Immature natural killer cell (primary cell): Measurements from ENCODE around the gene THOC7. TPM values are rescaled to one million over a fixed set of nuclear protein-coding genes. Genes with fewer than 3 reads are reported as not detected.

Source experiments
- DNase-seq, 3 donors: peaks; one replicate each; pipeline ENCODE4 v3.0.0; 2022; ENCODE audit warnings: mixed read lengths in 1 of 3
- H3K27ac Mint-ChIP-seq, 6 donors: one replicate each; pipeline ENCODE4 v1.8.0; 2020; ENCODE audit warnings: mixed read lengths in 6 of 6, mild to moderate bottlenecking in 5 of 6, inconsistent platforms in 4 of 6, moderate library complexity in 3 of 6
- H3K27me3 Mint-ChIP-seq, 3 donors: one replicate each; pipeline ENCODE4 v1.8.0; 2020 to 2021; ENCODE audit warnings: low read depth in 3 of 3, mild to moderate bottlenecking in 3 of 3, mixed read lengths in 3 of 3, moderate library complexity in 3 of 3, inconsistent platforms in 1 of 3
- H3K36me3 Mint-ChIP-seq, 3 donors: one replicate each; pipeline ENCODE4 v1.8.0; 2020; ENCODE audit warnings: mixed read lengths in 3 of 3, inconsistent platforms in 2 of 3, mild to moderate bottlenecking in 2 of 3
- H3K4me1 Mint-ChIP-seq, 2 donors: one replicate each; pipeline ENCODE4 v1.8.0; 2020; ENCODE audit warnings: inconsistent platforms in 2 of 2, mild to moderate bottlenecking in 2 of 2, mixed read lengths in 2 of 2, moderate library complexity in 1 of 2
- H3K4me3 Mint-ChIP-seq, 5 donors: one replicate each; pipeline ENCODE4 v1.8.0; 2020; ENCODE audit warnings: mild to moderate bottlenecking in 5 of 5, mixed read lengths in 5 of 5, inconsistent platforms in 3 of 5, moderate library complexity in 3 of 5
- H3K9me3 Mint-ChIP-seq, 6 donors: one replicate each; pipeline ENCODE4 v1.8.0; 2020; ENCODE audit warnings: mild to moderate bottlenecking in 6 of 6, mixed read lengths in 6 of 6, inconsistent platforms in 4 of 6, moderate library complexity in 3 of 6
- polyA plus RNA-seq, 3 donors: library from polyadenylated mRNA; unstranded; fragments of 300-500 nt; fragmentation: Illumina TruSeq; gene quantifications; one replicate each; pipeline ENCODE4 v1.2.3, GENCODE V29; 2021

THOC7 gene
- polyA plus RNA-seq, 3 donors from 2014 or later: 92.0 to 133 (median 98.0) TPM

- no peaks in the 10 kb centered on the region for H3K36me3 Mint-ChIP-seq
- no peak overlapping the region for H3K27ac Mint-ChIP-seq
Measured at GRCh38 chr3:63849175-63849574, 14.4 kb downstream of the THOC7 start.

DNA sequence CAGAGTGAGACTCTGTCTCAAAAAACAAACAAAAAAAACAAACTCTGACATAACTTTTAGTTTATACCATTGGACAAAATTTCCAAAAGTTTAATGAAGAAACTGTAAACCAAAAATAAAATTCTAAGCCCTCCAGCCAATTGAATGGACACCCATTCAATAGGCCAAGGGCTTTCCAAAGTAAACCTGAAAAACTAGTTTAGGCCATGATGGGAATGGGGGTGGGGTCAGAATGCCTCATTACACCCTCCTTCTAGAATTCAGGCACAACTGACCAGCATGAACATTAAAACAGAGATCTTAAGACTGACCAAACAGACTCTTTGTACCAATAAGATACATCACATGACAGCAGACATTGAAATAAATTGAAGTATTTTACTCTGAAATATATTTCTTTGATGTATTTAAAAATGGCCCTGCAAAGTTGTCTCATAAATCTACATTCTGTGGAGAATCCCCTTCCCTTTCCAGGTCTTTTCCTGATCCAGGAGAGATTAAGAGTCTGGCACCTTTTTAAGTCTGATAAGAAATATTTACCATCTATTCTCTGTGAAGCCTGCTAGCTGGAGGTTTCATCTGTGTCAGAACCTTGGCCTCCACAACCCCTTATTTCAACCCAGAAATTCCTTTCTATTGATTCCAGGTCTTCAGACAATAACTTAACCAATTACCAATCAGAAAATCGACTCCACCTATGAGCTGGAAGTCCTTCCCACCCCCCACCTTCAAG is 15.7 kb downstream of the THOC7 start:
- Mint-ChIP-seq H3K27ac (no peak overlapping the region), H3K27me3 (no peaks in the 10 kb centered on the region), H3K4me3 (no peak overlapping the region), H3K36me3 (no peaks in the 10 kb centered on the region), H3K9me3 (no peaks in the 10 kb centered on the region), H3K4me1 (peaks cover 5 to 23% of the 10 kb centered on the region in 2 donors)
- no peak for DNase-seq

More at GRCh38 chr3:63849175-63849574, 14.4 kb downstream of the THOC7 start:
- Mint-ChIP-seq H3K4me3 (no peak overlapping the region), H3K27me3 (no peaks in the 10 kb centered on the region), H3K9me3 (no peaks in the 10 kb centered on the region), H3K4me1 (peaks cover 5 to 19% of the 10 kb centered on the region in 2 donors)
- no peak for DNase-seq

GRCh38 chr3:63845215-63845614 is 18.4 kb downstream of the THOC7 start:
- no peak overlapping the region for H3K27ac Mint-ChIP-seq
- no peaks in the 10 kb centered on the region for H3K27me3 Mint-ChIP-seq
- peaks cover 5 to 28% of the 10 kb centered on the region in 2 donors for H3K4me1 Mint-ChIP-seq
- H3K4me3 Mint-ChIP-seq: no peak overlapping the region
- H3K9me3 Mint-ChIP-seq: peaks cover 0 to 2% (median 0%) of the 10 kb centered on the region in 6 donors
- H3K36me3 Mint-ChIP-seq: peaks cover 4 to 10% (median 6%) of the 10 kb centered on the region in 3 donors
- no peak for DNase-seq

DNA sequence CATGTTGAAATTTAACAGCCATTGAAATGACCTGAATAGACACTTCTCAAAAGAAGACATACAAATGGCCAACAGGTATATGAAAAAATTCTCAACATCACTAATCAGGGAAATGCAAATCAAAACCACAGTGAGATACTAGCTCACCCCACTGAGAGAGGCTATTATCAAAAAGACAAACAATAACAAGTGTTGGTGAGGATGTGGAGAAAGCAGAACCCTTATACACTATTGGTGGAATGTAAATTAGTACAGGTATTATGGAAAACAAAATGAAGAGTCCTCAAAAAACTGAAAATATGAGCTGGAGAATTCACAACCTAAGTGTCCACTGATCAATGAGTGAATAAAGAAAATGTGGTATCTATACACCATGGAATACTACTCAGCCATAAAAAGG is 21.5 kb downstream of the THOC7 start:
- H3K4me3 Mint-ChIP-seq: no peak overlapping the region

GRCh38 chr3:63841704-63842103 is 21.9 kb downstream of the THOC7 start:
- peaks cover 4 to 22% of the 10 kb centered on the region in 2 donors for H3K4me1 Mint-ChIP-seq
- H3K36me3 Mint-ChIP-seq: peaks cover 6 to 10% (median 7%) of the 10 kb centered on the region in 3 donors
- H3K4me3 Mint-ChIP-seq: no peak overlapping the region
- no peak for DNase-seq
- no peaks in the 10 kb centered on the region for H3K27me3 Mint-ChIP-seq
- H3K27ac Mint-ChIP-seq: peak overlapping the region in 1 of 6 donors; percentile 65
- H3K9me3 Mint-ChIP-seq: peaks cover 0 to 2% (median 0%) of the 10 kb centered on the region in 6 donors

More for the DNA sequence above, 21.5 kb downstream of the THOC7 start:
- Mint-ChIP-seq H3K27me3 (no peaks in the 10 kb centered on the region), H3K9me3 (peaks cover 0 to 2% (median 0%) of the 10 kb centered on the region in 6 donors), H3K36me3 (peaks cover 6 to 10% (median 7%) of the 10 kb centered on the region in 3 donors), H3K4me1 (peaks cover 4 to 22% of the 10 kb centered on the region in 2 donors), H3K27ac (no peak overlapping the region)
- DNase-seq: no peak

- Mint-ChIP-seq H3K4me1 (no peaks in the 10 kb centered on the region), H3K36me3 (peaks cover 9 to 46% (median 15%) of the 10 kb centered on the region in 3 donors), H3K27ac (no peak overlapping the region), H3K27me3 (no peaks in the 10 kb centered on the region), H3K9me3 (no peaks in the 10 kb centered on the region), H3K4me3 (no peak overlapping the region)
- DNase-seq: no peak
Measured at GRCh38 chr3:63832395-63832794, 31.2 kb downstream of the THOC7 start.

- Mint-ChIP-seq H3K27me3 (no peaks in the 10 kb centered on the region), H3K4me1 (no peaks in the 10 kb centered on the region), H3K4me3 (no peak overlapping the region), H3K9me3 (no peaks in the 10 kb centered on the region), H3K27ac (no peak overlapping the region), H3K36me3 (peaks cover 9 to 45% (median 14%) of the 10 kb centered on the region in 3 donors)
- no peak for DNase-seq
Measured at GRCh38 chr3:63830526-63830925, 33.1 kb downstream of the THOC7 start.

DNA sequence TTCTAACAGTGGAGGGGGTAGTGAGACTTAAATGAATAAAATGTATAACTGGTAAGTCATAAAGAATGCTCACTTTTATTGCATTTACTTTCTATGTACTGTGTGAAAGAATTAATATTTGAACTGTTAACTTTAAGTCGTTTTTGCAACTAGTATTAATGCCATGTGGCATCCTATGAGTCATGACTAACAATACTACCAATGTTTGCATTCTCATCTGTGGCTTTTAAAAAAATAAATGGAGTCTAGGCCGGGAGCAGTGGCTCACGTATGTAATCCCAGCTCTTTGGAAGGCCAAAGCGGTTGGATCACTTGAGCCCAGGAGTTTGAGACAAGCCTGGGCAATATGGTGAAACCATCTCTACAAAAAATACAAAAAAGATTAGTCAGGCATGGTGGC is 39.3 kb downstream of the THOC7 start:
- no peaks in the 10 kb centered on the region for H3K4me1 Mint-ChIP-seq
- no peaks in the 10 kb centered on the region for H3K9me3 Mint-ChIP-seq
- no peak overlapping the region for H3K27ac Mint-ChIP-seq
- no peaks in the 10 kb centered on the region for H3K27me3 Mint-ChIP-seq
- H3K4me3 Mint-ChIP-seq: no peak overlapping the region
- H3K36me3 Mint-ChIP-seq: peaks cover 0 to 18% (median 4%) of the 10 kb centered on the region in 3 donors
- DNase-seq: no peak

- Mint-ChIP-seq H3K4me3 (no peak within 1 kb of the TSS), H3K9me3 (no peaks in the 10 kb centered on the region), H3K4me1 (peaks cover 15 to 21% of the 10 kb centered on the region in 2 donors), H3K27me3 (peaks cover 0 to 2% (median 0%) of the 10 kb centered on the region in 3 donors), H3K27ac (no peak within 1 kb of the TSS), H3K36me3 (peaks cover 0 to 12% (median 4%) of the 10 kb centered on the region in 3 donors)
- no peak for DNase-seq
Measured at GRCh38 chr3:63819151-63819398, 44.5 kb downstream of the THOC7 start, which contains the start of gene C3orf49. Gene C3orf49, plus strand, starts transcription at chr3:63819299. Its CDS starts 173 bp downstream, at chr3:63819472.

- H3K27me3 Mint-ChIP-seq: peaks cover 0 to 2% (median 0%) of the 10 kb centered on the region in 3 donors
- H3K27ac Mint-ChIP-seq: no peak overlapping the region
- peak; percentile 34 to 56 (median 46) for DNase-seq
- H3K9me3 Mint-ChIP-seq: no peaks in the 10 kb centered on the region
- peaks cover 19 to 26% of the 10 kb centered on the region in 2 donors for H3K4me1 Mint-ChIP-seq
- H3K4me3 Mint-ChIP-seq: no peak overlapping the region
- H3K36me3 Mint-ChIP-seq: peaks cover 0 to 11% (median 4%) of the 10 kb centered on the region in 3 donors
Measured at GRCh38 chr3:63818282-63819150, 45.1 kb downstream of the THOC7 start.

GRCh38 chr3:63817225-63817624 is 46.4 kb downstream of the THOC7 start:
- no peaks in the 10 kb centered on the region for H3K9me3 Mint-ChIP-seq
- H3K4me1 Mint-ChIP-seq: peaks cover 19 to 31% of the 10 kb centered on the region in 2 donors
- peaks cover 0 to 11% (median 8%) of the 10 kb centered on the region in 3 donors for H3K36me3 Mint-ChIP-seq
- DNase-seq: no peak
- no peak overlapping the region for H3K4me3 Mint-ChIP-seq
- H3K27me3 Mint-ChIP-seq: peaks cover 0 to 2% (median 0%) of the 10 kb centered on the region in 3 donors
- peak overlapping the region in 2 of 6 donors; percentile 31 to 75 for H3K27ac Mint-ChIP-seq

DNA sequence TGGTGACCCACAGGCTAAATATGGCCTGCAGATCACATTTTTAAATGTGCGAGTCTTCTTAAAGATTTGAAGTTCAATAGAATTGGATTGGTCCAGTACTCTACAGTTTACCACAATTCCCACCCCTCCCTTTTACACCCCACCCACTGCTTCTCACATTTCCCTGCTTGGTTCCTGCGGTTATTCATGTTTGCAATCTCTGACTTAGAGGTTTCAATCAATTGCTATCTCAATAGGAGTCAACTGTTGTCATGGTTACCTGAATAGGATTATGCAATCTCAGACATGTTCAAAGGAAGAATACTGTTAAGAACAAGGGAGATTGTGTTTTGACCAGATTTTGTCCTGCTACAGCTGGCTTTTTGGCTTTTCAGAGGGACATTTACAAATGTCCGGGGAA is 49.4 kb downstream of the THOC7 start:
- Mint-ChIP-seq H3K27ac (peak overlapping the region in 2 of 6 donors; percentile 9 to 51), H3K9me3 (no peaks in the 10 kb centered on the region), H3K27me3 (peaks cover 0 to 2% (median 0%) of the 10 kb centered on the region in 3 donors), H3K36me3 (peaks cover 0 to 11% (median 4%) of the 10 kb centered on the region in 3 donors), H3K4me1 (peaks cover 19 to 31% of the 10 kb centered on the region in 2 donors), H3K4me3 (peak overlapping the region in 3 of 5 donors; percentile 14 to 30 (median 15))
- DNase-seq: peak in 2 of 3 donors; percentile 12 to 18

DNA sequence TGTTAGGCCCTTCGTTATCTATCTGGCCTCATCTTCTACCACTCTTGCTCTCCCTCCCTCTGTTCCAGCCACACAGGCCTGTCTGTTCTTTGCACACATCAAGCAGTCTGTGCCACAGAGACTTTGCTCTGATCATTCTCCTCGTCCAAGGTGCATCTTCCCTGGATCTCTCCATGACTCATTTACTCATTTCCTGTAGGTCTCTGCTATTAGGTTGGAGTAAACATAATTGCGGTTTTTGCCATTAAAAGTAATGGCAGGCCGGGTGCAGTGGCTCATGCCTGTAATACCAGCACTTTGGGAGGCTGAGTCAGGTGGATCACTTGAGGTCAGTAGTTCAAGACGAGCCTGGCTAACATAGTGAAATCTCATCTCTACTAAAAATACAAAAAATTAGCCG is 54.0 kb downstream of the THOC7 start:
- no peak overlapping the region for H3K4me3 Mint-ChIP-seq
- DNase-seq: no peak
- no peaks in the 10 kb centered on the region for H3K9me3 Mint-ChIP-seq
- H3K27ac Mint-ChIP-seq: no peak overlapping the region
- H3K36me3 Mint-ChIP-seq: peaks cover 0 to 7% (median 0%) of the 10 kb centered on the region in 3 donors
- no peaks in the 10 kb centered on the region for H3K27me3 Mint-ChIP-seq
- H3K4me1 Mint-ChIP-seq: peaks cover 9 to 16% of the 10 kb centered on the region in 2 donors

DNA sequence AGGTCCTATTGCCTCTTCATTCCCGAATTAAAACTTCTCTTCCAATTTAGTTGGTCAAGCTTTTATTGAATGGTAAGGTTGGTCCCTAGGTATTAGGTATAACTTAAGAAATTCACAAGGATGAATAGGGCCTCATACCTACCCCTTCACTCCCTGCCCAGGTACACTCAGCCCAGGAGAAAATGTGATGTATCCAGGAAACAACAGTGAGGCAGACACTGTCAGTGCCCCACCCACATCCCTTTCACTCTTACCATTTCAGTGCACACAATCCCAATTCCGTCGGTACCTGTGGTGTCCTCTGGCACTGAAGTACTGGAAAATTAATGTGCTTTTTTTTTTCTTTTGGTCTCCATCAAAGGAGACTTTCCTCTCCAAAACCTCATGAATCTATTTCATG is 55.0 kb downstream of the THOC7 start:
- Mint-ChIP-seq H3K36me3 (peaks cover 0 to 7% (median 0%) of the 10 kb centered on the region in 3 donors), H3K27me3 (no peaks in the 10 kb centered on the region), H3K4me1 (peaks cover 0 to 6% of the 10 kb centered on the region in 2 donors), H3K9me3 (no peaks in the 10 kb centered on the region), H3K4me3 (no peak overlapping the region), H3K27ac (no peak overlapping the region)
- DNase-seq: no peak
